ENCODE data around the gene PRUNE2. TPM values are rescaled to one million over a fixed set of nuclear protein-coding genes. Genes with fewer than 3 reads are reported as not detected.
A peak's percentile ranks its signal among the peaks of the same experiment; 100 is the strongest.

The PRUNE2 gene
- polyA plus RNA-seq, 3 donors, result 0.72 to 1.8 (median 1.5) TPM

- no peak overlapping the region for H3K27ac ChIP-seq (ENCODE audit: low read depth in 1 of 2, low read length in 2 of 2)
- no peaks in the 10 kb centered on the region for H3K27me3 ChIP-seq (ENCODE audit: control insufficient read depth in 2 of 2, insufficient read depth in 2 of 2, low read length in 2 of 2)
- H3K4me1 ChIP-seq (ENCODE audit: control insufficient read depth in 1 of 2, insufficient read depth in 2 of 2, low read length in 2 of 2), result peaks cover 29 to 44% of the 10 kb centered on the region in 2 donors
- H3K36me3 ChIP-seq (replicated peaks in 1 of 2; ENCODE audit: control insufficient read depth in 1 of 2, insufficient read depth in 2 of 2, low read length in 2 of 2), result no peaks in the 10 kb centered on the region
- no peaks in the 10 kb centered on the region for H3K79me2 ChIP-seq (ENCODE audit: insufficient read depth, low read length)
- Mint-ChIP-seq H3K9me3 (no peaks in the 10 kb centered on the region), H3K27ac (peak overlapping the region in 1 of 7 donors; percentile 57), H3K27me3 (ENCODE audit: low read depth in 3 of 3) (no peaks in the 10 kb centered on the region), H3K36me3 (peaks cover 7 to 11% of the 10 kb centered on the region in 2 donors), H3K4me1 (peaks cover 72% of the 10 kb centered on the region), H3K4me3 (no peak overlapping the region)
- no peak for DNase-seq
- peak overlapping the region; percentile 25 for H2AFZ ChIP-seq (ENCODE audit: insufficient read depth, low read depth, low read length, poor library complexity, severe bottlenecking)
- no peak overlapping the region for H3K4me3 ChIP-seq (replicated peaks in 1 of 3; ENCODE audit: low read depth in 2 of 3, low read length in 3 of 3)
- no peaks in the 10 kb centered on the region for H4K20me1 ChIP-seq (ENCODE audit: insufficient read depth, low read length)
- TF ChIP-seq CTCF (IDR thresholded peaks at IDR 0.05), result no peak
- WGBS (ENCODE audit: insufficient coverage), result 92% methylated on average over 4 of the region's 7 CpGs
- no peak overlapping the region for H3K4me2 ChIP-seq (replicated peaks; ENCODE audit: extremely low read depth, low read length, poor library complexity, severe bottlenecking)
- H3K9ac ChIP-seq (ENCODE audit: insufficient read depth, low read length, poor library complexity, severe bottlenecking), result no peak overlapping the region
- no peaks in the 10 kb centered on the region for H3K9me3 ChIP-seq (replicated peaks in 1 of 2; ENCODE audit: control insufficient read depth in 1 of 2, insufficient read depth in 1 of 2, low read length in 2 of 2)
- intact Hi-C loops (cut with micrococcal nuclease), result no loop called here
Observed at GRCh38 chr9:76626980-76627379, 278.9 kb downstream of the PRUNE2 start.

GRCh38 chr9:76626141-76626540 lies 279.8 kb downstream of the PRUNE2 start:
- TF ChIP-seq CTCF (IDR thresholded peaks at IDR 0.05), result no peak
- Histone ChIP-seq H3K4me3 (replicated peaks in 1 of 3; ENCODE audit: low read depth in 2 of 3, low read length in 3 of 3) (no peak overlapping the region), H3K36me3 (replicated peaks in 1 of 2; ENCODE audit: control insufficient read depth in 1 of 2, insufficient read depth in 2 of 2, low read length in 2 of 2) (no peaks in the 10 kb centered on the region), H3K9ac (ENCODE audit: insufficient read depth, low read length, poor library complexity, severe bottlenecking) (no peak overlapping the region), H3K9me3 (replicated peaks in 1 of 2; ENCODE audit: control insufficient read depth in 1 of 2, insufficient read depth in 1 of 2, low read length in 2 of 2) (no peaks in the 10 kb centered on the region), H3K4me1 (ENCODE audit: control insufficient read depth in 1 of 2, insufficient read depth in 2 of 2, low read length in 2 of 2) (peaks cover 27 to 40% of the 10 kb centered on the region in 2 donors), H3K27ac (ENCODE audit: low read depth in 1 of 2, low read length in 2 of 2) (no peak overlapping the region), H3K4me2 (replicated peaks; ENCODE audit: extremely low read depth, low read length, poor library complexity, severe bottlenecking) (no peak overlapping the region), H3K79me2 (ENCODE audit: insufficient read depth, low read length) (no peaks in the 10 kb centered on the region), H2AFZ (ENCODE audit: insufficient read depth, low read depth, low read length, poor library complexity, severe bottlenecking) (peak overlapping the region; percentile 25), H3K27me3 (ENCODE audit: control insufficient read depth in 2 of 2, insufficient read depth in 2 of 2, low read length in 2 of 2) (no peaks in the 10 kb centered on the region), H4K20me1 (ENCODE audit: insufficient read depth, low read length) (no peaks in the 10 kb centered on the region)
- Mint-ChIP-seq H3K4me3 (no peak overlapping the region), H3K4me1 (peaks cover 67% of the 10 kb centered on the region), H3K36me3 (peaks cover 4% of the 10 kb centered on the region in 2 donors), H3K27me3 (ENCODE audit: low read depth in 3 of 3) (no peaks in the 10 kb centered on the region), H3K9me3 (no peaks in the 10 kb centered on the region), H3K27ac (no peak overlapping the region)
- DNase-seq, result no peak
- WGBS (ENCODE audit: insufficient coverage), result 100% methylated on average over 1 of the region's 1 CpG
- intact Hi-C loops (cut with micrococcal nuclease), result no loop called here

All from CD14-positive monocyte (primary cell).